HepG2 (cell line): Measurements from ENCODE around the gene RAD51. TPM values are rescaled to one million over a fixed set of nuclear protein-coding genes. Genes with fewer than 3 reads are reported as not detected.
A peak's percentile ranks its signal among the peaks of the same experiment; 100 is the strongest.

Experiments
- ARID5B ChIP-seq: IDR thresholded peaks from 2 replicates; pipeline ENCODE4 v1.4.0; 2020; ENCODE audit warnings: mild to moderate bottlenecking, missing genetic modification reagents
- CBX2 ChIP-seq, 2 experiments: fragments of 200-600 bp in 1 of 2; sonication (generic); formaldehyde crosslinking in 1 of 2; IDR thresholded peaks; 2 replicates each; pipeline versions ENCODE4 v1.7.0 to v1.8.1; 2018 to 2022; ENCODE audit warnings: low read depth in 2 of 2, low read length in 1 of 2, mild to moderate bottlenecking in 1 of 2, missing genetic modification reagents in 1 of 2
- FOXP1 ChIP-seq, 2 experiments: fragments of 450-650 bp in 1 of 2; IDR thresholded peaks; 2 replicates each; pipeline ENCODE4 v1.6.1; 2017 to 2018; ENCODE audit warnings: antibody characterized with exemption in 1 of 2
- JARID2 ChIP-seq: sonication (generic); formaldehyde crosslinking; IDR thresholded peaks from 2 replicates; pipeline ENCODE4 v1.8.1; 2023; ENCODE audit warnings: missing genetic modification reagents, inconsistent platforms; ENCODE audit not compliant: insufficient replicate concordance
- ONECUT2 ChIP-seq: sonication (generic); formaldehyde crosslinking; IDR thresholded peaks from 2 replicates; pipeline ENCODE4 v1.4.0; 2020; ENCODE audit warnings: missing genetic modification reagents
- REPIN1 ChIP-seq: sonication (generic); formaldehyde crosslinking; IDR thresholded peaks from 2 replicates; pipeline ENCODE4 v1.8.0; 2022; ENCODE audit warnings: missing genetic modification reagents, low read depth, mild to moderate bottlenecking, borderline replicate concordance
- RFX1 ChIP-seq: fragments of 450-650 bp; IDR thresholded peaks from 2 replicates; pipeline ENCODE4 v1.6.1; 2017
- STAG1 ChIP-seq: sonication (generic); formaldehyde crosslinking; IDR thresholded peaks from 2 replicates; pipeline ENCODE4 v1.4.0; 2020; ENCODE audit warnings: missing genetic modification reagents
- TAF1 ChIP-seq: sonication (generic); formaldehyde crosslinking; IDR thresholded peaks from 2 replicates; pipeline ENCODE4 v1.4.0; 2020; ENCODE audit warnings: missing genetic modification reagents
- ZBTB38 ChIP-seq: sonication (generic); formaldehyde crosslinking; IDR thresholded peaks from 2 replicates; pipeline ENCODE4 v1.5.1; 2020; ENCODE audit warnings: mild to moderate bottlenecking, missing genetic modification reagents
- ZKSCAN1 ChIP-seq: fragments of 150-350 bp; IDR thresholded peaks from 2 replicates; pipeline ENCODE4 v1.6.1; 2014; ENCODE audit warnings: low read length
- ZNF20 ChIP-seq: sonication (generic); formaldehyde crosslinking; IDR thresholded peaks from 2 replicates; pipeline ENCODE4 v1.4.0; 2020; ENCODE audit warnings: mild to moderate bottlenecking, moderate library complexity, missing genetic modification reagents
- ZNF281 ChIP-seq: sonication (generic); formaldehyde crosslinking; IDR thresholded peaks from 2 replicates; pipeline ENCODE4 v1.4.0; 2020; ENCODE audit warnings: missing genetic modification reagents, borderline replicate concordance
- ZNF354B ChIP-seq: sonication (generic); formaldehyde crosslinking; IDR thresholded peaks from 2 replicates; pipeline ENCODE4 v1.8.0; 2022; ENCODE audit warnings: mild to moderate bottlenecking, missing genetic modification reagents
- ZNF598 ChIP-seq: sonication (generic); formaldehyde crosslinking; IDR thresholded peaks from 2 replicates; pipeline ENCODE4 v1.5.1; 2020; ENCODE audit warnings: mild to moderate bottlenecking, missing genetic modification reagents, borderline replicate concordance
- ZNF780A ChIP-seq: sonication (generic); formaldehyde crosslinking; IDR thresholded peaks from 2 replicates; pipeline ENCODE4 v1.8.0; 2022; ENCODE audit warnings: mild to moderate bottlenecking, missing genetic modification reagents, moderate library complexity
- ZSCAN21 ChIP-seq: sonication (generic); formaldehyde crosslinking; IDR thresholded peaks from 2 replicates; pipeline ENCODE4 v1.8.0; 2022; ENCODE audit warnings: mild to moderate bottlenecking, missing genetic modification reagents, moderate library complexity, borderline replicate concordance
- polyA plus RNA-seq, 8 experiments: library from polyadenylated mRNA; depleted of rRNA in 3 of 8; stranded (reverse) in 7 of 8; unstranded in 1 of 8; fragments of >200 nt; fragmentation: Illumina TruSeq in 4 of 8; extraction: Trizol in 4 of 8; gene quantifications; 2 replicates each; pipeline versions ENCODE4 v1.2.1 to v1.2.3, GENCODE V29; 2011 to 2016; ENCODE audit warnings: low read depth in 4 of 8, missing spikeins in 1 of 8, mixed read lengths in 1 of 8; ENCODE audit not compliant: insufficient read depth in 1 of 8
- total RNA-seq, 5 experiments: library from RNA; depleted of rRNA; stranded (reverse); fragments of >200 nt; fragmentation: Illumina TruSeq; extraction: Trizol; gene quantifications; 2 replicates each; pipeline ENCODE4 v1.2.3, GENCODE V29; 2016; ENCODE audit warnings: low read depth in 1 of 5
- TF ChIP-seq, protein P1 (sequence below): IDR thresholded peaks from 2 replicates; pipeline ENCODE4 v1.6.1; 2016; ENCODE audit warnings: control low read depth
- TF ChIP-seq, protein P2 (sequence below): sonication (generic); formaldehyde crosslinking; IDR thresholded peaks from 2 replicates; pipeline ENCODE4 v1.4.0; 2020; ENCODE audit warnings: missing genetic modification reagents
- TF ChIP-seq, protein P3 (sequence below): IDR thresholded peaks from 2 replicates; pipeline ENCODE4 v1.6.1; 2012; ENCODE audit warnings: inconsistent platforms

Gene RAD51
- total and polyA plus RNA-seq, 2 of the 13 experiments (the other 11 are each of a cell fraction or from before 2014, with no cell fraction given): 8.5 to 12.8 TPM

GRCh38 chr15:40763801-40764628 is 69.0 kb downstream of the RAD51 start, which contains the start of gene GCHFR (continued):
- TF ChIP-seq FOXP1 (IDR thresholded peaks at IDR 0.05) (no peak), FOXP1 (CRISPR knock-in tag; IDR thresholded peaks at IDR 0.05) (no peak), TAF1 (CRISPR knock-in tag) (peak; percentile 83; the same call in 1 of the 2 replicates), ONECUT2 (CRISPR knock-in tag) (no peak), ZNF780A (CRISPR knock-in tag) (no peak), JARID2 (CRISPR knock-in tag) (peak; percentile 77), ZNF281 (CRISPR knock-in tag) (no peak), ZNF20 (CRISPR knock-in tag) (no peak), ZNF354B (0 out of 2 replicates have a peak, but pooled peaks have one; percentile 21), STAG1 (CRISPR knock-in tag) (no peak), ZKSCAN1 (no peak), RFX1 (no peak), CBX2 (IDR thresholded peaks at IDR 0.05; ENCODE audit: low read depth, low read length) (no peak), CBX2 (CRISPR knock-in tag; IDR thresholded peaks at IDR 0.05; ENCODE audit: low read depth) (no peak), ARID5B (CRISPR knock-in tag) (peak; percentile 45; the same call in 1 of the 2 replicates), ZSCAN21 (peak; percentile 93), ZNF598 (CRISPR knock-in tag) (0 out of 2 replicates have a peak, but pooled peaks have one; percentile 16), REPIN1 (CRISPR knock-in tag) (0 out of 2 replicates have a peak, but pooled peaks have one; percentile 60), ZBTB38 (CRISPR knock-in tag) (peak; percentile 72)
- TF ChIP-seq, protein P1, sequence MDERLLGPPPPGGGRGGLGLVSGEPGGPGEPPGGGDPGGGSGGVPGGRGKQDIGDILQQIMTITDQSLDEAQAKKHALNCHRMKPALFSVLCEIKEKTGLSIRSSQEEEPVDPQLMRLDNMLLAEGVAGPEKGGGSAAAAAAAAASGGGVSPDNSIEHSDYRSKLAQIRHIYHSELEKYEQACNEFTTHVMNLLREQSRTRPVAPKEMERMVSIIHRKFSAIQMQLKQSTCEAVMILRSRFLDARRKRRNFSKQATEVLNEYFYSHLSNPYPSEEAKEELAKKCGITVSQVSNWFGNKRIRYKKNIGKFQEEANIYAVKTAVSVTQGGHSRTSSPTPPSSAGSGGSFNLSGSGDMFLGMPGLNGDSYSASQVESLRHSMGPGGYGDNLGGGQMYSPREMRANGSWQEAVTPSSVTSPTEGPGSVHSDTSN (CRISPR knock-in tag): peak; percentile 47; the same call in 1 of the 2 replicates
- TF ChIP-seq, protein P2, sequence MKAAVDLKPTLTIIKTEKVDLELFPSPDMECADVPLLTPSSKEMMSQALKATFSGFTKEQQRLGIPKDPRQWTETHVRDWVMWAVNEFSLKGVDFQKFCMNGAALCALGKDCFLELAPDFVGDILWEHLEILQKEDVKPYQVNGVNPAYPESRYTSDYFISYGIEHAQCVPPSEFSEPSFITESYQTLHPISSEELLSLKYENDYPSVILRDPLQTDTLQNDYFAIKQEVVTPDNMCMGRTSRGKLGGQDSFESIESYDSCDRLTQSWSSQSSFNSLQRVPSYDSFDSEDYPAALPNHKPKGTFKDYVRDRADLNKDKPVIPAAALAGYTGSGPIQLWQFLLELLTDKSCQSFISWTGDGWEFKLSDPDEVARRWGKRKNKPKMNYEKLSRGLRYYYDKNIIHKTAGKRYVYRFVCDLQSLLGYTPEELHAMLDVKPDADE (CRISPR knock-in tag): no peak; the same call in 1 of the 2 replicates
- TF ChIP-seq, protein P3, sequence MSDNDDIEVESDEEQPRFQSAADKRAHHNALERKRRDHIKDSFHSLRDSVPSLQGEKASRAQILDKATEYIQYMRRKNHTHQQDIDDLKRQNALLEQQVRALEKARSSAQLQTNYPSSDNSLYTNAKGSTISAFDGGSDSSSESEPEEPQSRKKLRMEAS: peak; percentile 72; the same call in 1 of the 2 replicates
